Endodermal cell (in vitro differentiated cells): Measurements from ENCODE around the gene CCDC144A. TPM values are rescaled to one million over a fixed set of nuclear protein-coding genes. Genes with fewer than 3 reads are reported as not detected.
"Not testable (repeated sequence)": the region's sequence is repeated elsewhere in the genome, so short reads cannot be mapped to it uniquely, and the experiment has no call there.

Experiments used
- DNase-seq: peaks from one replicate; pipeline ENCODE4 v3.0.0-alpha.2; 2017
- H3K27ac ChIP-seq: 2 replicates; pipeline ENCODE4 v1.5.1; 2013; ENCODE audit warnings: mild to moderate bottlenecking, low read depth, low read length, moderate library complexity
- H3K27me3 ChIP-seq: 2 replicates; pipeline ENCODE4 v1.6.1; 2013; ENCODE audit warnings: mild to moderate bottlenecking, low read length, moderate library complexity; ENCODE audit not compliant: insufficient read depth, control insufficient read depth, poor library complexity, severe bottlenecking
- H3K36me3 ChIP-seq: 2 replicates; pipeline ENCODE4 v1.7.0; 2013; ENCODE audit warnings: mild to moderate bottlenecking, low read length, moderate library complexity; ENCODE audit not compliant: control insufficient read depth, insufficient read depth
- H3K4me1 ChIP-seq: one replicate; pipeline ENCODE4 v1.7.0; 2013; ENCODE audit warnings: low read length; ENCODE audit not compliant: control insufficient read depth, insufficient read depth
- H3K4me3 ChIP-seq: 2 replicates; pipeline ENCODE4 v1.5.1; 2013; ENCODE audit warnings: mild to moderate bottlenecking, low read length, moderate library complexity
- H3K9ac ChIP-seq: 2 replicates; pipeline ENCODE4 v1.6.1; 2013; ENCODE audit warnings: mild to moderate bottlenecking, low read length, moderate library complexity; ENCODE audit not compliant: poor library complexity, severe bottlenecking; ENCODE audit errors: extremely low read depth
- H3K9me3 ChIP-seq: 2 replicates; pipeline ENCODE4 v1.6.1; 2013; ENCODE audit warnings: mild to moderate bottlenecking, low read length, moderate library complexity; ENCODE audit not compliant: control insufficient read depth
- H3K27ac Mint-ChIP-seq: 2 replicates; pipeline ENCODE4 v1.8.0; 2020; ENCODE audit warnings: mixed read lengths
- H3K27me3 Mint-ChIP-seq: 2 replicates; pipeline ENCODE4 v1.8.0; 2021; ENCODE audit warnings: mild to moderate bottlenecking, mixed read lengths; ENCODE audit not compliant: insufficient read depth
- H3K36me3 Mint-ChIP-seq: 2 replicates; pipeline ENCODE4 v1.8.0; 2020; ENCODE audit warnings: low read depth, mixed read lengths
- H3K4me1 Mint-ChIP-seq: 2 replicates; pipeline ENCODE4 v1.8.0; 2020; ENCODE audit warnings: mixed read lengths
- H3K4me3 Mint-ChIP-seq: 2 replicates; pipeline ENCODE4 v1.8.0; 2020; ENCODE audit warnings: mild to moderate bottlenecking, moderate library complexity, mixed read lengths
- H3K9me3 Mint-ChIP-seq: 2 replicates; pipeline ENCODE4 v1.8.0; 2020; ENCODE audit warnings: mild to moderate bottlenecking, mixed read lengths
- WGBS, 2 experiments: methylation state at CpG; one replicate each; pipeline versions ENCODE4 v1.1.5 to v1.1.7; 2013; ENCODE audit warnings: missing lambda C conversion rate in 2 of 2, mixed read lengths in 1 of 2; ENCODE audit not compliant: insufficient coverage in 1 of 2, insufficient read length in 1 of 2; 5-methylcytosine and 5-hydroxymethylcytosine counted together
- long read RNA-seq, 4 experiments: library from polyadenylated mRNA in 2 of 4; library from RNA in 1 of 4; library from capped mRNA in 1 of 4; stranded (forward) in 3 of 4; unstranded in 1 of 4; transcript quantifications; one replicate each; pipeline ENCODE4 v2.0.0, GENCODE V29; 2020 to 2021; ENCODE audit warnings: inconsistent platforms in 1 of 4
- polyA plus RNA-seq, 2 experiments: library from polyadenylated mRNA; stranded (reverse); fragments of 50-300 nt; gene quantifications; one replicate each; pipeline ENCODE4 v1.2.3, GENCODE V29; 2013
- total RNA-seq, 2 donors: library from RNA; stranded (reverse); fragmentation: NEBNext Ultra II Directional in 1 of 2; extraction: Animal tissue kit (Norgen Biotek cat#: 25700) in 1 of 2; gene quantifications; 2 replicates in 1 of 2; 3 replicates in 1 of 2; pipeline ENCODE4 v1.2.1, GENCODE V29; 2021
- TF ChIP-seq, protein P1 (sequence below): fragments of 200-600 bp; sonication (generic); conservative IDR thresholded peaks from 2 replicates; pipeline ENCODE4 v1.5.0; 2021; ENCODE audit warnings: antibody characterized with exemption, mild to moderate bottlenecking

Gene CCDC144A, protein sequence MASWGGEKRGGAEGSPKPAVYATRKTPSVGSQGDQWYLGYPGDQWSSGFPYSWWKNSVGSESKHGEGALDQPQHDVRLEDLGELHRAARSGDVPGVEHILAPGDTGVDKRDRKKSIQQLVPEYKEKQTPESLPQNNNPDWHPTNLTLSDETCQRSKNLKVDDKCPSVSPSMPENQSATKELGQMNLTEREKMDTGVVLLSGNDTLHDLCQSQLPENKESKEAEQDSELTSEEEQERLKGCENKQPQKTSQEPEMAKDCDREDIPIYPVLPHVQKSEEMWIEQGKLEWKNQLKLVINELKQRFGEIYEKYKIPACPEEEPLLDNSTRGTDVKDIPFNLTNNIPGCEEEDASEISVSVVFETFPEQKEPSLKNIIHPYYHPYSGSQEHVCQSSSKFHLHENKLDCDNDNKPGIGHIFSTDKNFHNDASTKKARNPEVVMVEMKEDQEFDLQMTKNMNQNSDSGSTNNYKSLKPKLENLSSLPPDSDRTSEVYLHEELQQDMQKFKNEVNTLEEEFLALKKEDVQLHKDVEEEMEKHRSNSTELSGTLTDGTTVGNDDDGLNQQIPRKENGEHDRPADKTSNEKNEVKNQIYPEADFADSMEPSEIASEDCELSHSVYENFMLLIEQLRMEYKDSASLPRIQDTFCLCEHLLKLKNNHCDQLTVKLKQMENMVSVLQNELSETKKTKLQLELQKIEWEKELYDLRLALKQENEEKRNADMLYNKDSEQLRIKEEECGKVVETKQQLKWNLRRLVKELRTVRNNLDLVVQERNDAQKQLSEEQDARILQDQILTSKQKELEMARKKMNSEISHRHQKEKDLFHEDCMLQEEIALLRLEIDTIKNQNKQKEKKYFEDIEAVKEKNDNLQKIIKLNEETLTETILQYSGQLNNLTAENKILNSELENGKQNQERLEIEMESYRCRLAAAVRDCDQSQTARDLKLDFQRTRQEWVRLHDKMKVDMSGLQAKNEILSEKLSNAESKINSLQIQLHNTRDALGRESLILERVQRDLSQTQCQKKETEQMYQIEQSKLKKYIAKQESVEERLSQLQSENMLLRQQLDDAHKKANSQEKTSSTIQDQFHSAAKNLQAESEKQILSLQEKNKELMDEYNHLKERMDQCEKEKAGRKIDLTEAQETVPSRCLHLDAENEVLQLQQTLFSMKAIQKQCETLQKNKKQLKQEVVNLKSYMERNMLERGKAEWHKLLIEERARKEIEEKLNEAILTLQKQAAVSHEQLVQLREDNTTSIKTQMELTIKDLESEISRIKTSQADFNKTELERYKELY (N-terminal part only)
- 1 to 10 TPM in 1 of 2 donors, under 1 TPM in 1; 0.81 to 1.3 TPM for total RNA-seq
- polyA plus RNA-seq (2013, experiment 1 of 2): 0.25 TPM
- 0.46 TPM for polyA plus RNA-seq (2013, experiment 2 of 2)
- long read RNA-seq, experiment 1: 0 reads
- long read RNA-seq, experiment 2: 0 reads
- long read RNA-seq, experiment 3: 0 reads
- long read RNA-seq, experiment 4: 0 reads

DNA sequence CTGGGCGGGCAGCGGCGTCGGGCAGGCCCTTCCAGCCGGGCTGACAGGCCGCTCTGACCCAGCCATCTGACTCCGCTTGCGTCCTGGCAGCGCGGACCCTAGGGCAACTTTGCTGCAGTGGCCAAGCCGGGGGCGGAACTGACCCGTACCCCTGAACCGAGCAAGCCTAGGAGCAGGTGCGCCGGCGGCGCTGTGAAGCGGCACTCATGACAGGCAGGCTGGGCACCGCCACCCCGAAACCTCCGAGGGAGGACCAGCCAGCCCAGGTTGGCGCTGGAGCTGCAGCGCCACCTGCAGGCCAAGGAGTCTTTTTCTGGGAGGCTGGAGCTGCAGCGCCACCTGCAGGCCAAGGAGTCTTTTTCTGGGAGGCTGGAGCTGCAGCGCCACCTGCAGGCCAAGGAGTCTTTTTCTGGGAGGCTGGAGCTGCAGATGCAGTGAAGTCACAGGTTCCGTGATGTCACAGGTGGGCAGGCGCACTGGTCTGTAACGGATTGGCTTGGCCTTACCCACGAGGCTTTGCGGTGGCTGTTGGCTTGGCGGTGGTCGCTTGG is at the start of gene CCDC144A:
CCDC144A (plus strand) TSS at position 511 of the 551 bp plus-strand sequence. CDS start 160 bp downstream, outside the sequence.
- not testable (repeated sequence) for H3K36me3 ChIP-seq, H3K4me1 Mint-ChIP-seq, H3K27me3 ChIP-seq, H3K9me3 ChIP-seq, H3K36me3 Mint-ChIP-seq, H3K4me3 ChIP-seq, H3K27me3 Mint-ChIP-seq, H3K27ac Mint-ChIP-seq, H3K4me1 ChIP-seq, H3K4me3 Mint-ChIP-seq, H3K27ac ChIP-seq, H3K9ac ChIP-seq
- TF ChIP-seq, protein P1, sequence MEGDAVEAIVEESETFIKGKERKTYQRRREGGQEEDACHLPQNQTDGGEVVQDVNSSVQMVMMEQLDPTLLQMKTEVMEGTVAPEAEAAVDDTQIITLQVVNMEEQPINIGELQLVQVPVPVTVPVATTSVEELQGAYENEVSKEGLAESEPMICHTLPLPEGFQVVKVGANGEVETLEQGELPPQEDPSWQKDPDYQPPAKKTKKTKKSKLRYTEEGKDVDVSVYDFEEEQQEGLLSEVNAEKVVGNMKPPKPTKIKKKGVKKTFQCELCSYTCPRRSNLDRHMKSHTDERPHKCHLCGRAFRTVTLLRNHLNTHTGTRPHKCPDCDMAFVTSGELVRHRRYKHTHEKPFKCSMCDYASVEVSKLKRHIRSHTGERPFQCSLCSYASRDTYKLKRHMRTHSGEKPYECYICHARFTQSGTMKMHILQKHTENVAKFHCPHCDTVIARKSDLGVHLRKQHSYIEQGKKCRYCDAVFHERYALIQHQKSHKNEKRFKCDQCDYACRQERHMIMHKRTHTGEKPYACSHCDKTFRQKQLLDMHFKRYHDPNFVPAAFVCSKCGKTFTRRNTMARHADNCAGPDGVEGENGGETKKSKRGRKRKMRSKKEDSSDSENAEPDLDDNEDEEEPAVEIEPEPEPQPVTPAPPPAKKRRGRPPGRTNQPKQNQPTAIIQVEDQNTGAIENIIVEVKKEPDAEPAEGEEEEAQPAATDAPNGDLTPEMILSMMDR: peak; percentile 88
- peak; percentile 72 for DNase-seq
- 94 to 99% methylated on average over 19 to 33 of the region's 33 CpGs for WGBS, 2 experiments
- H3K9me3 Mint-ChIP-seq: peaks cover 16% of the 10 kb centered on the region

- Mint-ChIP-seq H3K27me3 (no peaks in the 10 kb centered on the region), H3K9me3 (no peaks in the 10 kb centered on the region), H3K4me1 (peaks cover 13% of the 10 kb centered on the region), H3K36me3 (no peaks in the 10 kb centered on the region), H3K4me3 (no peak overlapping the region), H3K27ac (no peak overlapping the region)
- TF ChIP-seq, protein P1: no peak
- Histone ChIP-seq H3K4me1 (no peaks in the 10 kb centered on the region), H3K36me3 (no peaks in the 10 kb centered on the region), H3K27me3 (no peaks in the 10 kb centered on the region), H3K4me3 (no peak overlapping the region), H3K27ac (no peak overlapping the region), H3K9ac (no peak overlapping the region), H3K9me3 (no peaks in the 10 kb centered on the region)
- no peak for DNase-seq
- WGBS, 2 experiments: 85 to 86% methylated on average over 1 to 3 of the region's 3 CpGs
These were observed 40.5 kb upstream of the CCDC144A start for GRCh38 chr17:16649585-16649984.
